GM12864 (cell line): ENCODE results near the gene CNTNAP2.
A peak's percentile ranks its signal among the peaks of the same experiment; 100 is the strongest.

Experiments used
- DNase-seq: peaks from one replicate; pipeline ENCODE4 v3.0.0-alpha.2; 2011; ENCODE audit warnings: low read depth
- H3K4me3 ChIP-seq: 2 replicates; pipeline ENCODE4 v1.5.1; 2011; ENCODE audit warnings: mild to moderate bottlenecking, low read depth, low read length, control low read depth
- CTCF ChIP-seq: IDR thresholded peaks from 2 replicates; pipeline ENCODE4 v1.5.1; 2011; ENCODE audit warnings: low read depth, mild to moderate bottlenecking, moderate library complexity, low read length, control low read depth, inconsistent platforms; ENCODE audit errors: missing control alignments

Gene CNTNAP2

GRCh38 chr7:148397056-148397455 lies 2280.5 kb downstream of the CNTNAP2 start:
- DNase-seq: no peak
- no peak overlapping the region for H3K4me3 ChIP-seq
- no peak for TF ChIP-seq CTCF

- no peak for DNase-seq
- no peak overlapping the region for H3K4me3 ChIP-seq
- no peak for TF ChIP-seq CTCF
Measured at GRCh38 chr7:148397551-148397950, 2280.9 kb downstream of the CNTNAP2 start.

GRCh38 chr7:148397985-148398384 lies 2281.4 kb downstream of the CNTNAP2 start:
- no peak overlapping the region for H3K4me3 ChIP-seq
- DNase-seq: no peak
- no peak for TF ChIP-seq CTCF

- no peak overlapping the region for H3K4me3 ChIP-seq
- TF ChIP-seq CTCF: no peak
- DNase-seq: peak; percentile 7
Measured at GRCh38 chr7:148398844-148399365, 2282.3 kb downstream of the CNTNAP2 start.

- peak overlapping the region; percentile 15 for H3K4me3 ChIP-seq
- no peak for DNase-seq
- TF ChIP-seq CTCF: no peak
Measured at GRCh38 chr7:148400101-148400500, 2283.5 kb downstream of the CNTNAP2 start.

GRCh38 chr7:148402159-148402558 lies 2285.6 kb downstream of the CNTNAP2 start:
- DNase-seq: no peak
- TF ChIP-seq CTCF: no peak

GRCh38 chr7:148403466-148403993 lies 2286.9 kb downstream of the CNTNAP2 start:
- DNase-seq: no peak
- no peak overlapping the region for H3K4me3 ChIP-seq
- TF ChIP-seq CTCF: no peak

More at GRCh38 chr7:148402159-148402558, 2285.6 kb downstream of the CNTNAP2 start:
- H3K4me3 ChIP-seq: no peak overlapping the region
